Activated CD4-positive, alpha-beta T cell treated with anti-CD3 and anti-CD28 coated beads, Interleukin-2, Interleukin-4, amounts not matched to agents 100 ng/mL and 50 ng/mL, durations not matched to agents 16 hours and 8 hours (primary cell): ENCODE measurements around the gene TNNI3.
"Not testable (repeated sequence)": the region's sequence is repeated elsewhere in the genome, so short reads cannot be mapped to it uniquely, and the experiment has no call there.

Experiments used
- DNase-seq: peaks from one replicate; pipeline ENCODE4 v3.0.0-alpha.2; 2020; ENCODE audit warnings: low spot score

The TNNI3 gene

GRCh38 chr19:55173186-55173713 is 15.7 kb upstream of the TNNI3 start:
- no peak for DNase-seq

GRCh38 chr19:55172741-55173140 is 15.2 kb upstream of the TNNI3 start:
- DNase-seq, result no peak

- DNase-seq, result not testable (repeated sequence)
Measured at GRCh38 chr19:55172318-55172717, 14.8 kb upstream of the TNNI3 start.

- DNase-seq, result no peak
Measured at GRCh38 chr19:55171440-55171839, 13.9 kb upstream of the TNNI3 start.

- no peak for DNase-seq
Measured at GRCh38 chr19:55169136-55169535, 11.6 kb upstream of the TNNI3 start.

GRCh38 chr19:55166530-55167268 is 9.2 kb upstream of the TNNI3 start, which contains the start of gene DNAAF3:
DNAAF3 (minus strand) TSS chr19:55166613; CDS start chr19:55166413, 200 bp downstream.
- peak; percentile 88 for DNase-seq

- peak; percentile 35 for DNase-seq
Measured at GRCh38 chr19:55165952-55166529, 8.5 kb upstream of the TNNI3 start.

- DNase-seq, result no peak
Measured at GRCh38 chr19:55161571-55162322, 4.2 kb upstream of the TNNI3 start.

- no peak for DNase-seq
Measured at GRCh38 chr19:55160986-55161365, 3.4 kb upstream of the TNNI3 start.

- peak; percentile 93 for DNase-seq
Measured at GRCh38 chr19:55160128-55160985, 2.8 kb upstream of the TNNI3 start.

GRCh38 chr19:55158848-55159749 is 1.6 kb upstream of the TNNI3 start:
- DNase-seq, result no peak

GRCh38 chr19:55158423-55158822 is 891 bp upstream of the TNNI3 start:
- no peak for DNase-seq

- peak; percentile 35 for DNase-seq
Measured at GRCh38 chr19:55156202-55157063, 1.1 kb downstream of the TNNI3 start.

- DNase-seq, result not testable (repeated sequence)
Measured at GRCh38 chr19:55155784-55156183, 1.7 kb downstream of the TNNI3 start.

- DNase-seq, result no peak
Measured at GRCh38 chr19:55153652-55154264, 3.8 kb downstream of the TNNI3 start.

- DNase-seq, result no peak
Measured at GRCh38 chr19:55152017-55152416, 5.5 kb downstream of the TNNI3 start.

GRCh38 chr19:55149078-55150003 is 8.2 kb downstream of the TNNI3 start, which contains the start of gene TNNT1:
TNNT1 (minus strand) TSS chr19:55149206; CDS start chr19:55147157, 2,049 bp downstream.
- DNase-seq, result no peak
